Metanephros (tissue), 2 donors: Measurements from ENCODE around the gene TUG1. TPM values are rescaled to one million over a fixed set of nuclear protein-coding genes. Genes with fewer than 3 reads are reported as not detected.

ENCODE experiments used
- small RNA-seq: library from RNA; depleted of rRNA; stranded (forward); fragments of <200 nt; gene quantifications from one replicate; pipeline ENCODE3, GENCODE V24; 2014; ENCODE audit warnings: low replicate concordance
- total RNA-seq: library from RNA; depleted of rRNA; stranded (reverse); fragments of >200 nt; gene quantifications from one replicate; pipeline ENCODE4 v1.2.3, GENCODE V29; 2014

The TUG1 gene
- 118 TPM for total RNA-seq

GRCh38 chr22:30968924-30969531, at the start of gene TUG1:
TSS of gene TUG1 (plus strand) at chr22:30969265.

GRCh38 chr22:30968015-30968923, 796 bp upstream of the TUG1 start, which contains the start of gene MORC2:
TSS of gene MORC2 (minus strand) at chr22:30968774. CDS start at chr22:30967889, 885 bp downstream.

Small RNA genes lying within 50 kb of the gene (small RNA-seq; reads per million reads assigned to genes)
- gene RF01892: not detected

Other genes starting within 250 kb of the TUG1 start
- gene MORC2, start 491 bp upstream of the TUG1 start, total RNA-seq: 28.4 TPM
- gene SMTN, start 112.1 kb downstream of the TUG1 start, total RNA-seq: 107 TPM
- 29.4 TPM for gene SELENOM, start 138.3 kb downstream of the TUG1 start, total RNA-seq
- gene INPP5J, start 153.7 kb downstream of the TUG1 start, total RNA-seq: 5.0 TPM
- gene PLA2G3, start 171.2 kb downstream of the TUG1 start, total RNA-seq: not detected
- 30.5 TPM for gene RNF185, start 190.9 kb downstream of the TUG1 start, total RNA-seq
- gene LIMK2, start 243.0 kb downstream of the TUG1 start, total RNA-seq: 55.2 TPM